Kidney (tissue), 14 donors: ENCODE data around the gene PLCB4. TPM values are rescaled to one million over a fixed set of nuclear protein-coding genes. Genes with fewer than 3 reads are reported as not detected.
A peak's percentile ranks its signal among the peaks of the same experiment; 100 is the strongest.

Experiments used
- DNase-seq, 5 donors: peaks; one replicate each; pipeline ENCODE4 v3.0.0-alpha.2; 2013 to 2020
- FAIRE-seq: peaks from 2 replicates; lab custom pipeline; 2012; peaks lifted over from hg19 to GRCh38; lab: Jason Lieb, UNC
- H3K27ac ChIP-seq, 2 donors: one replicate each; pipeline ENCODE4 v1.7.0; 2013; ENCODE audit warnings: low read depth in 2 of 2, low read length in 2 of 2, inconsistent platforms in 1 of 2
- H3K27me3 ChIP-seq: one replicate; pipeline ENCODE4 v1.7.1; 2013; ENCODE audit warnings: low read length, inconsistent platforms; ENCODE audit not compliant: control insufficient read depth, insufficient read depth
- H3K36me3 ChIP-seq, 3 donors: one replicate each; pipeline versions ENCODE4 v1.7.0 to v1.7.1; 2013; ENCODE audit warnings: low read length in 3 of 3, control low read depth in 1 of 3, inconsistent platforms in 1 of 3; ENCODE audit not compliant: insufficient read depth in 3 of 3, control insufficient read depth in 2 of 3
- H3K4me1 ChIP-seq, 3 donors: one replicate each; pipeline versions ENCODE4 v1.7.0 to v1.7.1; 2013; ENCODE audit warnings: low read length in 3 of 3, inconsistent platforms in 1 of 3, low read depth in 1 of 3; ENCODE audit not compliant: control insufficient read depth in 2 of 3, insufficient read depth in 2 of 3
- H3K4me3 ChIP-seq, 3 donors: one replicate each; pipeline versions ENCODE4 v1.7.0 to v1.8.1; 2013; ENCODE audit warnings: low read length in 3 of 3, control low read depth in 1 of 3, inconsistent platforms in 1 of 3
- H3K9ac ChIP-seq, 3 donors: one replicate each; pipeline versions ENCODE4 v1.7.0 to v1.7.1; 2013; ENCODE audit warnings: low read length in 3 of 3, control low read depth in 1 of 3, inconsistent platforms in 1 of 3
- H3K9me3 ChIP-seq, 3 donors: one replicate each; pipeline versions ENCODE4 v1.7.0 to v1.7.1; 2013; ENCODE audit warnings: low read length in 3 of 3, control low read depth in 1 of 3, inconsistent platforms in 1 of 3; ENCODE audit not compliant: control insufficient read depth in 2 of 3, insufficient read depth in 1 of 3
- intact Hi-C: fragments of 100-400 bp; cut with DNase I; formaldehyde crosslinking; loops from one replicate; pipeline ENCODE4 v1.11.1; 2022
- polyA plus RNA-seq: library from polyadenylated mRNA; stranded (reverse); fragments of 350-450 nt; fragmentation: Illumina TruSeq; extraction: RNeasy Lipid Tissue Mini Kit (QIAGEN cat#74804); gene quantifications from one replicate; pipeline ENCODE4 v1.2.3, GENCODE V29; 2014; ENCODE audit warnings: low read depth, low replicate concordance; ENCODE audit not compliant: insufficient read depth
- total RNA-seq: library from RNA; stranded (reverse); fragmentation: NEBNext Ultra II Directional; extraction: Animal tissue kit (Norgen Biotek cat#: 25700); gene quantifications from one replicate; pipeline ENCODE4 v1.2.1, GENCODE V29; 2021
- TF ChIP-seq, protein P1 (sequence below): IDR thresholded peaks from 3 replicates; pipeline ENCODE4 v1.5.1; 2012; ENCODE audit warnings: mild to moderate bottlenecking, moderate library complexity, borderline replicate concordance; ENCODE audit not compliant: insufficient read depth; ENCODE audit errors: extremely low read depth
- donor health status: control.
- donor health status: control.
- donor health status: control.
- donor health status: control.
- donor health status: control.
- donor health status: DM: yes; HTN: yes; CAD: no.
- donor health status: Normal renal cell carcinoma (clear cell type).

The PLCB4 gene
- total and polyA plus RNA-seq, 2 donors from 2014 or later = 2.8 to 17.7 TPM

- DNase-seq (peak in 1 of 5 donors; percentile 3), FAIRE-seq (no peak)
- no peak overlapping the region for H3K27ac ChIP-seq
- no peaks in the 10 kb centered on the region for H3K36me3 ChIP-seq
- no peak overlapping the region for H3K9ac ChIP-seq
- H3K9me3 ChIP-seq = peaks cover 0 to 8% (median 0%) of the 10 kb centered on the region in 3 donors
- H3K27me3 ChIP-seq = no peaks in the 10 kb centered on the region
- TF ChIP-seq, protein P1, sequence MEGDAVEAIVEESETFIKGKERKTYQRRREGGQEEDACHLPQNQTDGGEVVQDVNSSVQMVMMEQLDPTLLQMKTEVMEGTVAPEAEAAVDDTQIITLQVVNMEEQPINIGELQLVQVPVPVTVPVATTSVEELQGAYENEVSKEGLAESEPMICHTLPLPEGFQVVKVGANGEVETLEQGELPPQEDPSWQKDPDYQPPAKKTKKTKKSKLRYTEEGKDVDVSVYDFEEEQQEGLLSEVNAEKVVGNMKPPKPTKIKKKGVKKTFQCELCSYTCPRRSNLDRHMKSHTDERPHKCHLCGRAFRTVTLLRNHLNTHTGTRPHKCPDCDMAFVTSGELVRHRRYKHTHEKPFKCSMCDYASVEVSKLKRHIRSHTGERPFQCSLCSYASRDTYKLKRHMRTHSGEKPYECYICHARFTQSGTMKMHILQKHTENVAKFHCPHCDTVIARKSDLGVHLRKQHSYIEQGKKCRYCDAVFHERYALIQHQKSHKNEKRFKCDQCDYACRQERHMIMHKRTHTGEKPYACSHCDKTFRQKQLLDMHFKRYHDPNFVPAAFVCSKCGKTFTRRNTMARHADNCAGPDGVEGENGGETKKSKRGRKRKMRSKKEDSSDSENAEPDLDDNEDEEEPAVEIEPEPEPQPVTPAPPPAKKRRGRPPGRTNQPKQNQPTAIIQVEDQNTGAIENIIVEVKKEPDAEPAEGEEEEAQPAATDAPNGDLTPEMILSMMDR = no peak
- no peaks in the 10 kb centered on the region for H3K4me1 ChIP-seq
- H3K4me3 ChIP-seq = no peak overlapping the region
- intact Hi-C loops = no loop called here
Measured at GRCh38 chr20:9051508-9051907, 17.4 kb upstream of the PLCB4 start.

GRCh38 chr20:9052136-9052535 is 16.8 kb upstream of the PLCB4 start:
- Histone ChIP-seq H3K4me1 (no peaks in the 10 kb centered on the region), H3K4me3 (no peak overlapping the region), H3K9ac (no peak overlapping the region), H3K27me3 (no peaks in the 10 kb centered on the region), H3K36me3 (no peaks in the 10 kb centered on the region), H3K27ac (no peak overlapping the region), H3K9me3 (peaks cover 0 to 8% (median 0%) of the 10 kb centered on the region in 3 donors)
- no peak for FAIRE-seq
- no peak for DNase-seq
- TF ChIP-seq, protein P1 = no peak
- intact Hi-C loops = no loop called here

- Histone ChIP-seq H3K9me3 (peaks cover 0 to 5% (median 0%) of the 10 kb centered on the region in 3 donors), H3K27me3 (no peaks in the 10 kb centered on the region), H3K4me1 (no peaks in the 10 kb centered on the region), H3K4me3 (no peak overlapping the region), H3K36me3 (no peaks in the 10 kb centered on the region), H3K27ac (no peak overlapping the region), H3K9ac (no peak overlapping the region)
- intact Hi-C loops = no loop called here
- DNase-seq = no peak
- no peak for FAIRE-seq
- TF ChIP-seq, protein P1 = no peak
Measured at GRCh38 chr20:9053108-9053507, 15.8 kb upstream of the PLCB4 start.

DNA sequence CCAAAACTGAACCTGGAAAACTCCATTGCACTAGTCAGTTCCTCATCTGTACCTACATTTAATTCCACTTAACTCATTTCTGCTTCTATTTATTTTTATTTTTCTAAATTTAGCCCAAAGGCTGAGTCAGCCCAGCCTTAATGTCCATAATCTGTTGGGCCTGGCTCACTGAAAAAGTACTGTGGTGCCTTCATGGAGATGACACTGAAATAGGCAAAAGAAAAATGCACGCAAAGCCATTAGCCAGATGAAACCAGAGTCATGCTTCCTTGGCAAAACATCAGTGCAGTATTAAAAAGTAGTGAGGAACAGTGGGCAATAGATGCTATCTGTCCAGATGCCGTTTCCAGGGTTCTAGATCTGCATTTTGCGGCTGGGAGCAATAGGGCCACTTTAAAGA is 14.7 kb upstream of the PLCB4 start:
- TF ChIP-seq, protein P1 = no peak

More for the DNA sequence above, 14.7 kb upstream of the PLCB4 start:
- FAIRE-seq (no peak), DNase-seq (no peak)
- peaks cover 0 to under 1% (median 0%) of the 10 kb centered on the region in 3 donors for H3K9me3 ChIP-seq
- H3K27ac ChIP-seq = no peak overlapping the region
- no peaks in the 10 kb centered on the region for H3K27me3 ChIP-seq
- intact Hi-C loops = no loop called here
- no peak overlapping the region for H3K9ac ChIP-seq
- no peak overlapping the region for H3K4me3 ChIP-seq
- no peaks in the 10 kb centered on the region for H3K36me3 ChIP-seq
- H3K4me1 ChIP-seq = no peaks in the 10 kb centered on the region
